IgD-negative memory B cell (primary cell): ENCODE data around the gene UBL4A. TPM values are rescaled to one million over a fixed set of nuclear protein-coding genes. Genes with fewer than 3 reads are reported as not detected.

ENCODE experiments used
- H3K27ac Mint-ChIP-seq, 3 donors: one replicate each; pipeline ENCODE4 v1.8.0; 2020 to 2022; ENCODE audit warnings: mild to moderate bottlenecking in 3 of 3, mixed read lengths in 3 of 3, moderate library complexity in 1 of 3
- H3K27me3 Mint-ChIP-seq: one replicate; pipeline ENCODE4 v1.8.0; 2021; ENCODE audit warnings: mixed read lengths
- H3K36me3 Mint-ChIP-seq: one replicate; pipeline ENCODE4 v1.8.0; 2020; ENCODE audit warnings: mild to moderate bottlenecking, mixed read lengths
- H3K4me1 Mint-ChIP-seq, 3 donors: one replicate each; pipeline ENCODE4 v1.8.0; 2020 to 2022; ENCODE audit warnings: mixed read lengths in 3 of 3, mild to moderate bottlenecking in 1 of 3
- H3K4me3 Mint-ChIP-seq, 4 donors: one replicate each; pipeline ENCODE4 v1.8.0; 2020 to 2022; ENCODE audit warnings: mild to moderate bottlenecking in 4 of 4, mixed read lengths in 4 of 4, moderate library complexity in 3 of 4
- H3K9me3 Mint-ChIP-seq, 3 donors: one replicate each; pipeline ENCODE4 v1.8.0; 2020 to 2021; ENCODE audit warnings: mixed read lengths in 3 of 3, mild to moderate bottlenecking in 1 of 3
- polyA plus RNA-seq: library from polyadenylated mRNA; unstranded; fragments of 300-500 nt; fragmentation: Illumina TruSeq; gene quantifications from one replicate; pipeline ENCODE4 v1.2.3, GENCODE V29; 2021

UBL4A gene
- polyA plus RNA-seq, 1 donor from 2014 or later, result 41.4 TPM

GRCh38 chrX:154466907-154467306 lies 19.5 kb downstream of the UBL4A start:
- H3K27ac Mint-ChIP-seq, result no peak overlapping the region
- no peaks in the 10 kb centered on the region for H3K27me3 Mint-ChIP-seq
- no peak overlapping the region for H3K4me3 Mint-ChIP-seq
- no peaks in the 10 kb centered on the region for H3K36me3 Mint-ChIP-seq
- no peaks in the 10 kb centered on the region for H3K9me3 Mint-ChIP-seq
- H3K4me1 Mint-ChIP-seq, result peaks cover 0 to 2% (median under 1%) of the 10 kb centered on the region in 3 donors

- peaks cover 0 to 3% (median 2%) of the 10 kb centered on the region in 3 donors for H3K4me1 Mint-ChIP-seq
- no peaks in the 10 kb centered on the region for H3K36me3 Mint-ChIP-seq
- H3K27me3 Mint-ChIP-seq, result no peaks in the 10 kb centered on the region
- H3K9me3 Mint-ChIP-seq, result no peaks in the 10 kb centered on the region
- H3K27ac Mint-ChIP-seq, result no peak overlapping the region
- H3K4me3 Mint-ChIP-seq, result no peak overlapping the region
These were observed 20.4 kb downstream of the UBL4A start for GRCh38 chrX:154466036-154466435.

- Mint-ChIP-seq H3K4me1 (peaks cover 0 to 3% (median 2%) of the 10 kb centered on the region in 3 donors), H3K4me3 (no peak overlapping the region), H3K27me3 (no peaks in the 10 kb centered on the region), H3K27ac (no peak overlapping the region), H3K36me3 (no peaks in the 10 kb centered on the region), H3K9me3 (no peaks in the 10 kb centered on the region)
These were observed 20.8 kb downstream of the UBL4A start for GRCh38 chrX:154465601-154466000.

GRCh38 chrX:154464806-154465365 lies 21.5 kb downstream of the UBL4A start:
- no peaks in the 10 kb centered on the region for H3K27me3 Mint-ChIP-seq
- no peaks in the 10 kb centered on the region for H3K36me3 Mint-ChIP-seq
- peaks cover 0 to 3% (median 2%) of the 10 kb centered on the region in 3 donors for H3K4me1 Mint-ChIP-seq
- H3K4me3 Mint-ChIP-seq, result no peak overlapping the region
- H3K9me3 Mint-ChIP-seq, result no peaks in the 10 kb centered on the region
- no peak overlapping the region for H3K27ac Mint-ChIP-seq

- H3K27me3 Mint-ChIP-seq, result no peaks in the 10 kb centered on the region
- H3K4me1 Mint-ChIP-seq, result peaks cover 0 to 5% (median 3%) of the 10 kb centered on the region in 3 donors
- no peak overlapping the region for H3K4me3 Mint-ChIP-seq
- no peak overlapping the region for H3K27ac Mint-ChIP-seq
- no peaks in the 10 kb centered on the region for H3K9me3 Mint-ChIP-seq
- H3K36me3 Mint-ChIP-seq, result no peaks in the 10 kb centered on the region
These were observed 22.7 kb downstream of the UBL4A start for GRCh38 chrX:154463611-154464220.

GRCh38 chrX:154462396-154462795 lies 24.0 kb downstream of the UBL4A start:
- no peaks in the 10 kb centered on the region for H3K9me3 Mint-ChIP-seq
- H3K4me1 Mint-ChIP-seq, result peaks cover 0 to 6% (median 4%) of the 10 kb centered on the region in 3 donors
- no peaks in the 10 kb centered on the region for H3K27me3 Mint-ChIP-seq
- no peak overlapping the region for H3K27ac Mint-ChIP-seq
- H3K36me3 Mint-ChIP-seq, result peaks cover 2% of the 10 kb centered on the region
- H3K4me3 Mint-ChIP-seq, result no peak overlapping the region

GRCh38 chrX:154460326-154460725 lies 26.1 kb downstream of the UBL4A start:
- H3K4me3 Mint-ChIP-seq, result peak overlapping the region in 2 of 4 donors; percentile 49 to 74
- peaks cover 3% of the 10 kb centered on the region for H3K36me3 Mint-ChIP-seq
- H3K27ac Mint-ChIP-seq, result no peak overlapping the region
- H3K27me3 Mint-ChIP-seq, result no peaks in the 10 kb centered on the region
- H3K9me3 Mint-ChIP-seq, result no peaks in the 10 kb centered on the region
- peaks cover 0 to 8% (median 6%) of the 10 kb centered on the region in 3 donors for H3K4me1 Mint-ChIP-seq

- no peak overlapping the region for H3K27ac Mint-ChIP-seq
- H3K36me3 Mint-ChIP-seq, result peaks cover 3% of the 10 kb centered on the region
- peaks cover 0 to 8% (median 6%) of the 10 kb centered on the region in 3 donors for H3K4me1 Mint-ChIP-seq
- H3K4me3 Mint-ChIP-seq, result peak overlapping the region in 3 of 4 donors; percentile 49 to 91 (median 74)
- H3K9me3 Mint-ChIP-seq, result no peaks in the 10 kb centered on the region
- no peaks in the 10 kb centered on the region for H3K27me3 Mint-ChIP-seq
These were observed 26.6 kb downstream of the UBL4A start for GRCh38 chrX:154459832-154460231.

GRCh38 chrX:154458954-154459778 lies 27.2 kb downstream of the UBL4A start:
- Mint-ChIP-seq H3K27ac (peak overlapping the region in 2 of 3 donors; percentile 73 to 77), H3K36me3 (peaks cover 3% of the 10 kb centered on the region), H3K4me3 (peak overlapping the region; percentile 74 to 91 (median 86)), H3K27me3 (no peaks in the 10 kb centered on the region), H3K9me3 (no peaks in the 10 kb centered on the region), H3K4me1 (peaks cover 0 to 8% (median 6%) of the 10 kb centered on the region in 3 donors)

GRCh38 chrX:154458116-154458953 lies 28.1 kb downstream of the UBL4A start, which contains the start of gene PLXNA3:
TSS of gene PLXNA3 (plus strand) at chrX:154458281. CDS start at chrX:154460184, 1,903 bp downstream.
- Mint-ChIP-seq H3K4me3 (peak within 1 kb of the TSS; percentile 91 to 97 (median 94)), H3K9me3 (no peaks in the 10 kb centered on the region), H3K27ac (peak within 1 kb of the TSS in 2 of 3 donors; percentile 77 to 95), H3K27me3 (peaks cover under 1% of the 10 kb centered on the region), H3K36me3 (peaks cover 3% of the 10 kb centered on the region), H3K4me1 (peaks cover 0 to 8% (median 6%) of the 10 kb centered on the region in 3 donors)

GRCh38 chrX:154457491-154458115 lies 28.8 kb downstream of the UBL4A start:
- Mint-ChIP-seq H3K4me3 (peak overlapping the region; percentile 91 to 97 (median 94)), H3K9me3 (no peaks in the 10 kb centered on the region), H3K4me1 (peaks cover 0 to 7% (median 6%) of the 10 kb centered on the region in 3 donors), H3K36me3 (peaks cover 4% of the 10 kb centered on the region), H3K27ac (peak overlapping the region in 2 of 3 donors; percentile 77 to 95), H3K27me3 (peaks cover 3% of the 10 kb centered on the region)

GRCh38 chrX:154452823-154453222 lies 33.6 kb downstream of the UBL4A start:
- Mint-ChIP-seq H3K4me1 (peaks cover 0 to 3% (median 3%) of the 10 kb centered on the region in 3 donors), H3K9me3 (no peaks in the 10 kb centered on the region), H3K4me3 (no peak overlapping the region), H3K27me3 (peaks cover 3% of the 10 kb centered on the region), H3K27ac (no peak overlapping the region), H3K36me3 (peaks cover 6% of the 10 kb centered on the region)

GRCh38 chrX:154450312-154450711 lies 36.1 kb downstream of the UBL4A start:
- Mint-ChIP-seq H3K36me3 (peaks cover 3% of the 10 kb centered on the region), H3K27me3 (peaks cover 3% of the 10 kb centered on the region), H3K27ac (no peak overlapping the region), H3K9me3 (no peaks in the 10 kb centered on the region), H3K4me1 (no peaks in the 10 kb centered on the region), H3K4me3 (no peak overlapping the region)

- Mint-ChIP-seq H3K4me3 (no peak overlapping the region), H3K4me1 (no peaks in the 10 kb centered on the region), H3K27ac (no peak overlapping the region), H3K9me3 (no peaks in the 10 kb centered on the region), H3K27me3 (peaks cover 3% of the 10 kb centered on the region), H3K36me3 (peaks cover 3% of the 10 kb centered on the region)
These were observed 36.8 kb downstream of the UBL4A start for GRCh38 chrX:154449618-154450017.
